Vagina (tissue), 2 donors: Measurements from ENCODE around the gene ARHGAP11A. TPM values are rescaled to one million over a fixed set of nuclear protein-coding genes. Genes with fewer than 3 reads are reported as not detected.

Source experiments
- DNase-seq, 2 donors: peaks; one replicate each; pipeline ENCODE4 v3.0.0-alpha.2; 2017; ENCODE audit errors: extremely low spot score in 2 of 2
- H3K27ac ChIP-seq: fragments of 200-600 bp; sonication (generic); one replicate; pipeline ENCODE4 v1.5.1; 2019
- H3K27me3 ChIP-seq: fragments of 200-600 bp; sonication (generic); one replicate; pipeline ENCODE4 v1.5.1; 2019
- H3K36me3 ChIP-seq, 2 donors: fragments of 200-600 bp; sonication (generic); one replicate each; pipeline ENCODE4 v1.5.1; 2017 to 2019
- H3K4me1 ChIP-seq: fragments of 200-600 bp; sonication (generic); one replicate; pipeline ENCODE4 v1.5.1; 2019
- H3K4me3 ChIP-seq, 2 donors: fragments of 200-600 bp; sonication (generic); 1 replicate in 1 of 2; 2 replicates in 1 of 2; pipeline ENCODE4 v1.5.1; 2016 to 2019
- H3K9me3 ChIP-seq: fragments of 200-600 bp; sonication (generic); one replicate; pipeline ENCODE4 v1.5.1; 2019
- CTCF ChIP-seq, 3 experiments: fragments of 450-650 bp in 2 of 3; fragments of 200-600 bp in 1 of 3; sonication (generic) in 1 of 3; IDR thresholded peaks; one replicate each; pipeline ENCODE4 v1.5.1; 2017 to 2019; ENCODE audit warnings: antibody characterized with exemption in 3 of 3, mild to moderate bottlenecking in 2 of 3, moderate library complexity in 2 of 3
- POLR2A ChIP-seq, 2 donors: fragments of 450-650 bp; IDR thresholded peaks; one replicate each; pipeline ENCODE4 v1.6.1; 2017; ENCODE audit warnings: antibody characterized with exemption in 2 of 2, mild to moderate bottlenecking in 2 of 2, moderate library complexity in 2 of 2
- POLR2AphosphoS5 ChIP-seq, 2 donors: sonication (generic); formaldehyde crosslinking; IDR thresholded peaks; one replicate each; pipeline ENCODE4 v1.9.0; 2017; ENCODE audit warnings: antibody characterized with exemption in 2 of 2, mild to moderate bottlenecking in 2 of 2, low read depth in 1 of 2; ENCODE audit not compliant: insufficient read depth in 1 of 2
- intact Hi-C: fragments of 100-400 bp; cut with DNase I; formaldehyde crosslinking; loops from one replicate; pipeline ENCODE4 v1.15.1; 2023
- total RNA-seq: library from RNA; depleted of rRNA; stranded (reverse); fragments of >200 nt; gene quantifications from one replicate; pipeline ENCODE4 v1.2.3, GENCODE V29; 2016

ARHGAP11A gene
- total RNA-seq, 1 donor from 2014 or later, result 7.4 TPM

GRCh38 chr15:32669896-32670611 lies 54.8 kb downstream of the ARHGAP11A start:
- intact Hi-C loops, result loop anchor here (5.0 to 10.0 kb wide), 3 partner anchors 55 to 287 kb away; no protein-coding TSS in a partner anchor
- TF ChIP-seq POLR2A (IDR thresholded peaks at IDR 0.05), result no peak
- TF ChIP-seq CTCF (IDR thresholded peaks at IDR 0.05), result no peak
- peak in 1 of 2 donors; percentile 69 for TF ChIP-seq POLR2AphosphoS5 (IDR thresholded peaks at IDR 0.05; ENCODE audit: insufficient read depth in 1 of 2, low read depth in 1 of 2)
- no peaks in the 10 kb centered on the region for H3K36me3 ChIP-seq
- peak overlapping the region; percentile 78 for H3K27ac ChIP-seq
- H3K9me3 ChIP-seq, result no peaks in the 10 kb centered on the region
- no peak overlapping the region for H3K4me3 ChIP-seq
- H3K4me1 ChIP-seq, result peaks cover 27% of the 10 kb centered on the region
- no peaks in the 10 kb centered on the region for H3K27me3 ChIP-seq
- no peak for DNase-seq

GRCh38 chr15:32670623-32671022 lies 55.3 kb downstream of the ARHGAP11A start:
- DNase-seq, result no peak
- H3K27me3 ChIP-seq, result no peaks in the 10 kb centered on the region
- H3K4me1 ChIP-seq, result peaks cover 22% of the 10 kb centered on the region
- TF ChIP-seq CTCF (IDR thresholded peaks at IDR 0.05) (no peak), POLR2AphosphoS5 (IDR thresholded peaks at IDR 0.05; ENCODE audit: insufficient read depth in 1 of 2, low read depth in 1 of 2) (no peak), POLR2A (IDR thresholded peaks at IDR 0.05) (no peak)
- no peak overlapping the region for H3K4me3 ChIP-seq
- no peaks in the 10 kb centered on the region for H3K36me3 ChIP-seq
- H3K27ac ChIP-seq, result peak overlapping the region; percentile 78
- intact Hi-C loops, result loop anchor here (5.0 to 10.0 kb wide), 3 partner anchors 54 to 287 kb away; no protein-coding TSS in a partner anchor
- H3K9me3 ChIP-seq, result no peaks in the 10 kb centered on the region

GRCh38 chr15:32671339-32672325 lies 56.3 kb downstream of the ARHGAP11A start:
- TF ChIP-seq POLR2A (IDR thresholded peaks at IDR 0.05) (no peak), POLR2AphosphoS5 (IDR thresholded peaks at IDR 0.05; ENCODE audit: insufficient read depth in 1 of 2, low read depth in 1 of 2) (no peak), CTCF (IDR thresholded peaks at IDR 0.05) (no peak)
- Histone ChIP-seq H3K27ac (peak overlapping the region; percentile 78), H3K4me3 (no peak overlapping the region), H3K4me1 (peaks cover 15% of the 10 kb centered on the region), H3K9me3 (no peaks in the 10 kb centered on the region), H3K36me3 (no peaks in the 10 kb centered on the region), H3K27me3 (no peaks in the 10 kb centered on the region)
- no peak for DNase-seq
- intact Hi-C loops, result loop anchor here (5.0 to 10.0 kb wide), 3 partner anchors 53 to 286 kb away; no protein-coding TSS in a partner anchor

GRCh38 chr15:32674681-32675080 lies 59.4 kb downstream of the ARHGAP11A start:
- Histone ChIP-seq H3K27me3 (no peaks in the 10 kb centered on the region), H3K9me3 (no peaks in the 10 kb centered on the region), H3K4me3 (no peak overlapping the region), H3K27ac (no peak overlapping the region), H3K36me3 (no peaks in the 10 kb centered on the region), H3K4me1 (peaks cover 5% of the 10 kb centered on the region)
- intact Hi-C loops, result loop anchor here (5.0 to 10.0 kb wide), 3 partner anchors 50 to 283 kb away; no protein-coding TSS in a partner anchor
- TF ChIP-seq POLR2A (IDR thresholded peaks at IDR 0.05), result no peak
- TF ChIP-seq POLR2AphosphoS5 (IDR thresholded peaks at IDR 0.05; ENCODE audit: insufficient read depth in 1 of 2, low read depth in 1 of 2), result no peak
- no peak for TF ChIP-seq CTCF (IDR thresholded peaks at IDR 0.05)
- no peak for DNase-seq
